H1 (cell line): ENCODE data around the gene MAGI1.

Experiments
- ATF2 ChIP-seq: IDR thresholded peaks from 2 replicates; pipeline ENCODE4 v1.6.1; 2012; ENCODE audit warnings: low read length, inconsistent platforms
- CHD2 ChIP-seq: IDR thresholded peaks from 2 replicates; pipeline ENCODE4 v1.6.1; 2012; ENCODE audit warnings: low read length, improper control_type of control experiment
- EGR1 ChIP-seq: IDR thresholded peaks from 2 replicates; pipeline ENCODE4 v1.6.1; 2011; ENCODE audit warnings: low read depth, low read length, borderline replicate concordance
- EP300 ChIP-seq, 2 experiments: IDR thresholded peaks; 1 replicate in 1 of 2; 2 replicates in 1 of 2; pipeline ENCODE4 v1.6.1; 2011 to 2012; ENCODE audit warnings: low read depth in 2 of 2, low read length in 2 of 2, mild to moderate bottlenecking in 2 of 2, borderline replicate concordance in 1 of 2, inconsistent platforms in 1 of 2, moderate library complexity in 1 of 2
- EZH2 ChIP-seq: fragments of 200-600 bp; sonication (generic); IDR thresholded peaks from 2 replicates; pipeline ENCODE4 v1.7.1; 2012; ENCODE audit warnings: low read depth, mild to moderate bottlenecking, moderate library complexity, low read length, inconsistent platforms; ENCODE audit not compliant: severe bottlenecking
- MAFK ChIP-seq: IDR thresholded peaks from 2 replicates; pipeline ENCODE4 v1.6.1; 2012; ENCODE audit warnings: low read depth, mild to moderate bottlenecking, improper control_type of control experiment, low read length
- RAD21 ChIP-seq, 2 experiments: IDR thresholded peaks in 1 of 2; conservative IDR thresholded peaks in 1 of 2; 2 replicates each; pipeline ENCODE4 v1.6.1; 2011; ENCODE audit warnings: low read depth in 2 of 2, low read length in 2 of 2, improper control_type of control experiment in 1 of 2, inconsistent platforms in 1 of 2, mild to moderate bottlenecking in 1 of 2, moderate library complexity in 1 of 2
- SP1 ChIP-seq: IDR thresholded peaks from 2 replicates; pipeline ENCODE4 v1.6.1; 2011; ENCODE audit warnings: low read depth, low read length
- SP4 ChIP-seq: IDR thresholded peaks from 2 replicates; pipeline ENCODE4 v1.6.1; 2012; ENCODE audit warnings: low read length, inconsistent platforms
- YY1 ChIP-seq: IDR thresholded peaks from 2 replicates; pipeline ENCODE4 v1.6.1; 2011; ENCODE audit warnings: low read depth, mild to moderate bottlenecking, low read length
- TF ChIP-seq, protein P1 (sequence below): IDR thresholded peaks from 2 replicates; pipeline ENCODE4 v1.6.1; 2012; ENCODE audit warnings: inconsistent platforms
- TF ChIP-seq, protein P2 (sequence below), 3 experiments: IDR thresholded peaks; 1 replicate in 2 of 3; 2 replicates in 1 of 3; pipeline versions ENCODE4 v1.5.1 to v1.6.1; 2011; ENCODE audit warnings: low read length in 3 of 3, mild to moderate bottlenecking in 3 of 3, inconsistent platforms in 2 of 3, low read depth in 1 of 3, moderate library complexity in 1 of 3; ENCODE audit not compliant: insufficient read depth in 1 of 3; ENCODE audit errors: control extremely low read depth in 1 of 3

DNA sequence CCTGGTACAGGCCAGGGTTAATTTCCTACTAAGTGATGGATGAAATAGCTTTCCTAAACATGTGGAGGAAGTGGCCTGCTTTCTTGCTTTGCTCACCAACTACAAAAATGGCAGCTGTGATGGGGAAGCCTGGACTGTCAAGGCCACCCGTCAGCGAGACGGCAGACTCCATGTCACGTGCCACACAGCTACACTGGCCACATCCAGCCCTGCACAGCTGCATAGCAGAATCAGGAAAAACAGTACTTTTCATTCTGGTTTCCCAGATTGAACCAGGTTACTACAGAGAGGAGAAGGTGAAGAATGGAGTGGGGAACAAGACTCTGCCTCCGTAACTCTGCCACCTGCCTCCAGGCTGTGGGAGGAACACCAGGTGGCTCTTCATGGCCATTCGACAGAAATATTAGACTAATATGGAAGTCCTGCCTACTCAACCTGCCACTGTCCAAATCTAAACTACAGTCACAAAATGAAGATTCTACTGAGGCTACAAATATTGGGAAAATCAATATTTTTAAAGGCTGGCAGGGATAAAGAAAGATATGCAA is 174.3 kb downstream of the MAGI1 start:
- TF ChIP-seq, protein P1, sequence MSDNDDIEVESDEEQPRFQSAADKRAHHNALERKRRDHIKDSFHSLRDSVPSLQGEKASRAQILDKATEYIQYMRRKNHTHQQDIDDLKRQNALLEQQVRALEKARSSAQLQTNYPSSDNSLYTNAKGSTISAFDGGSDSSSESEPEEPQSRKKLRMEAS, result no peak
- TF ChIP-seq, protein P2, sequence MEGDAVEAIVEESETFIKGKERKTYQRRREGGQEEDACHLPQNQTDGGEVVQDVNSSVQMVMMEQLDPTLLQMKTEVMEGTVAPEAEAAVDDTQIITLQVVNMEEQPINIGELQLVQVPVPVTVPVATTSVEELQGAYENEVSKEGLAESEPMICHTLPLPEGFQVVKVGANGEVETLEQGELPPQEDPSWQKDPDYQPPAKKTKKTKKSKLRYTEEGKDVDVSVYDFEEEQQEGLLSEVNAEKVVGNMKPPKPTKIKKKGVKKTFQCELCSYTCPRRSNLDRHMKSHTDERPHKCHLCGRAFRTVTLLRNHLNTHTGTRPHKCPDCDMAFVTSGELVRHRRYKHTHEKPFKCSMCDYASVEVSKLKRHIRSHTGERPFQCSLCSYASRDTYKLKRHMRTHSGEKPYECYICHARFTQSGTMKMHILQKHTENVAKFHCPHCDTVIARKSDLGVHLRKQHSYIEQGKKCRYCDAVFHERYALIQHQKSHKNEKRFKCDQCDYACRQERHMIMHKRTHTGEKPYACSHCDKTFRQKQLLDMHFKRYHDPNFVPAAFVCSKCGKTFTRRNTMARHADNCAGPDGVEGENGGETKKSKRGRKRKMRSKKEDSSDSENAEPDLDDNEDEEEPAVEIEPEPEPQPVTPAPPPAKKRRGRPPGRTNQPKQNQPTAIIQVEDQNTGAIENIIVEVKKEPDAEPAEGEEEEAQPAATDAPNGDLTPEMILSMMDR (IDR thresholded peaks at IDR 0.05; ENCODE audit: control extremely low read depth in 1 of 3, insufficient read depth in 1 of 3, low read depth in 1 of 3, low read length in 3 of 3), result no peak
- TF ChIP-seq MAFK, result no peak
- no peak for TF ChIP-seq ATF2
- no peak for TF ChIP-seq RAD21 (IDR thresholded peaks at IDR 0.05 in 1 of 2, conservative IDR thresholded peaks at IDR 0.05 in 1 of 2; ENCODE audit: low read depth in 2 of 2, low read length in 2 of 2)
- no peak for TF ChIP-seq SP4
- TF ChIP-seq EGR1, result no peak
- no peak for TF ChIP-seq YY1
- TF ChIP-seq EP300 (IDR thresholded peaks at IDR 0.05; ENCODE audit: borderline replicate concordance in 1 of 2, low read depth in 2 of 2, low read length in 2 of 2), result no peak
- no peak for TF ChIP-seq SP1
- no peak for TF ChIP-seq EZH2
- TF ChIP-seq CHD2, result no peak
